ENCODE results near the gene ZBED5. TPM values are rescaled to one million over a fixed set of nuclear protein-coding genes. Genes with fewer than 3 reads are reported as not detected.

ZBED5 gene
- total and polyA plus RNA-seq, 9 of the 15 experiments (the other 6 are each of a cell fraction or from before 2014, with no cell fraction given): 12.4 to 70.7 (median 26.8) TPM

- TF ChIP-seq YY1 (IDR thresholded peaks at IDR 0.05; ENCODE audit: borderline replicate concordance in 1 of 3, control insufficient read depth in 1 of 3, extremely low read depth in 1 of 3, insufficient read depth in 3 of 3, insufficient read length in 1 of 3, insufficient replicate concordance in 2 of 3, low read depth in 1 of 3, low read length in 2 of 3): peak in 1 of 3 experiments; percentile 2
- no peak for TF ChIP-seq RBM25 (IDR thresholded peaks at IDR 0.05; ENCODE audit: low read depth, low read length, severe bottlenecking)
- no peak for TF ChIP-seq ZNF699 (CRISPR knock-in tag; IDR thresholded peaks at IDR 0.05; ENCODE audit: insufficient replicate concordance)
- no peak for TF ChIP-seq MECOM (CRISPR knock-in tag; IDR thresholded peaks at IDR 0.05)
- no peak for TF ChIP-seq ZNF717 (CRISPR knock-in tag; IDR thresholded peaks at IDR 0.05)
- no peak for TF ChIP-seq CREB3L1 (IDR thresholded peaks at IDR 0.05; ENCODE audit: borderline replicate concordance, low read depth)
- TF ChIP-seq FOXA3 (CRISPR knock-in tag; conservative IDR thresholded peaks at IDR 0.05 in 1 of 2, IDR thresholded peaks at IDR 0.05 in 1 of 2): no peak
- TF ChIP-seq ATF4 (CRISPR knock-in tag; IDR thresholded peaks at IDR 0.05): no peak
- TF ChIP-seq KAT7 (CRISPR knock-in tag; IDR thresholded peaks at IDR 0.05; ENCODE audit: borderline replicate concordance): no peak
- peak; percentile 95 for TF ChIP-seq ZFX (CRISPR knock-in tag; IDR thresholded peaks at IDR 0.05)
- TF ChIP-seq RREB1 (CRISPR knock-in tag; IDR thresholded peaks at IDR 0.05): 0 out of 2 replicates have a peak, but pooled peaks have one; percentile 6
- TF ChIP-seq SIX5 (IDR thresholded peaks at IDR 0.05; ENCODE audit: borderline replicate concordance in 1 of 2, insufficient read depth in 1 of 2, low read depth in 1 of 2, low read length in 2 of 2): no peak
- no peak for TF ChIP-seq ZNF3 (CRISPR knock-in tag; IDR thresholded peaks at IDR 0.05)
- TF ChIP-seq ZNF740 (CRISPR knock-in tag; IDR thresholded peaks at IDR 0.05): no peak
- TF ChIP-seq ZNF740 (tag; IDR thresholded peaks at IDR 0.05): no peak
- TF ChIP-seq NR3C1 (CRISPR knock-in tag; IDR thresholded peaks at IDR 0.05): no peak
Measured at GRCh38 chr11:10809373-10810160, 48.3 kb downstream of the ZBED5 start (continued).
